ENCODE data around the gene TMEM253. TPM values are rescaled to one million over a fixed set of nuclear protein-coding genes. Genes with fewer than 3 reads are reported as not detected.

TMEM253 gene
- total RNA-seq, 2 donors from 2014 or later: 1.3 TPM; not detected in 1

- WGBS, 2 donors: 70 to 71% methylated on average over 6 of the region's 6 CpGs
- Histone ChIP-seq H3K27me3 (no peaks in the 10 kb centered on the region), H3K4me3 (no peak overlapping the region), H3K36me3 (replicated peaks in 1 of 2; ENCODE audit: insufficient read depth in 1 of 2, low read depth in 2 of 2) (no peaks in the 10 kb centered on the region), H3K9me3 (no peaks in the 10 kb centered on the region), H3K4me1 (peaks cover 37% of the 10 kb centered on the region), H3K27ac (peak overlapping the region in 2 of 4 donors; percentile 9 to 86)
- TF ChIP-seq, protein P1, sequence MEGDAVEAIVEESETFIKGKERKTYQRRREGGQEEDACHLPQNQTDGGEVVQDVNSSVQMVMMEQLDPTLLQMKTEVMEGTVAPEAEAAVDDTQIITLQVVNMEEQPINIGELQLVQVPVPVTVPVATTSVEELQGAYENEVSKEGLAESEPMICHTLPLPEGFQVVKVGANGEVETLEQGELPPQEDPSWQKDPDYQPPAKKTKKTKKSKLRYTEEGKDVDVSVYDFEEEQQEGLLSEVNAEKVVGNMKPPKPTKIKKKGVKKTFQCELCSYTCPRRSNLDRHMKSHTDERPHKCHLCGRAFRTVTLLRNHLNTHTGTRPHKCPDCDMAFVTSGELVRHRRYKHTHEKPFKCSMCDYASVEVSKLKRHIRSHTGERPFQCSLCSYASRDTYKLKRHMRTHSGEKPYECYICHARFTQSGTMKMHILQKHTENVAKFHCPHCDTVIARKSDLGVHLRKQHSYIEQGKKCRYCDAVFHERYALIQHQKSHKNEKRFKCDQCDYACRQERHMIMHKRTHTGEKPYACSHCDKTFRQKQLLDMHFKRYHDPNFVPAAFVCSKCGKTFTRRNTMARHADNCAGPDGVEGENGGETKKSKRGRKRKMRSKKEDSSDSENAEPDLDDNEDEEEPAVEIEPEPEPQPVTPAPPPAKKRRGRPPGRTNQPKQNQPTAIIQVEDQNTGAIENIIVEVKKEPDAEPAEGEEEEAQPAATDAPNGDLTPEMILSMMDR (IDR thresholded peaks at IDR 0.05): no peak
- intact Hi-C loops (cut with DNase I): no loop called here
- DNase-seq (no peak), ATAC-seq (no peak)
These were observed 5.2 kb upstream of the TMEM253 start for GRCh38 chr14:21095430-21096205.

- H3K27ac ChIP-seq: peak overlapping the region in 3 of 4 donors; percentile 72 to 92 (median 86)
- 51 to 69% methylated on average over 3 of the region's 3 CpGs for WGBS, 2 donors
- no peaks in the 10 kb centered on the region for H3K36me3 ChIP-seq (replicated peaks in 1 of 2; ENCODE audit: insufficient read depth in 1 of 2, low read depth in 2 of 2)
- H3K27me3 ChIP-seq: no peaks in the 10 kb centered on the region
- H3K9me3 ChIP-seq: no peaks in the 10 kb centered on the region
- intact Hi-C loops (cut with DNase I): no loop called here
- DNase-seq: no peak
- H3K4me3 ChIP-seq: no peak overlapping the region
- ATAC-seq: no peak
- peaks cover 37% of the 10 kb centered on the region for H3K4me1 ChIP-seq
- no peak for TF ChIP-seq POLR2A (IDR thresholded peaks at IDR 0.05)
- TF ChIP-seq, protein P1 (IDR thresholded peaks at IDR 0.05): no peak
These were observed 4.4 kb upstream of the TMEM253 start for GRCh38 chr14:21096438-21096837.

- peaks cover 34% of the 10 kb centered on the region for H3K4me1 ChIP-seq
These were observed 3.8 kb upstream of the TMEM253 start for GRCh38 chr14:21096978-21097635.

GRCh38 chr14:21097636-21098075 is 3.2 kb upstream of the TMEM253 start:
- intact Hi-C loops (cut with DNase I): no loop called here
- peak; percentile 12 for ATAC-seq
- DNase-seq: peak in 2 of 4 donors; percentile 41 to 56

More at GRCh38 chr14:21096978-21097635, 3.8 kb upstream of the TMEM253 start:
- Histone ChIP-seq H3K9me3 (no peaks in the 10 kb centered on the region), H3K27ac (peak overlapping the region; percentile 72 to 92 (median 86)), H3K36me3 (replicated peaks in 1 of 2; ENCODE audit: insufficient read depth in 1 of 2, low read depth in 2 of 2) (no peaks in the 10 kb centered on the region), H3K27me3 (no peaks in the 10 kb centered on the region), H3K4me3 (no peak overlapping the region)
- 22 to 28% methylated on average over 10 of the region's 10 CpGs for WGBS, 2 donors
- no peak for ATAC-seq
- intact Hi-C loops (cut with DNase I): no loop called here
- no peak for DNase-seq
- TF ChIP-seq, protein P1 (IDR thresholded peaks at IDR 0.05): no peak
- TF ChIP-seq POLR2A (IDR thresholded peaks at IDR 0.05): peak in 2 of 3 donors; percentile 7 to 10

More at GRCh38 chr14:21097636-21098075, 3.2 kb upstream of the TMEM253 start:
- Histone ChIP-seq H3K27me3 (no peaks in the 10 kb centered on the region), H3K36me3 (replicated peaks in 1 of 2; ENCODE audit: insufficient read depth in 1 of 2, low read depth in 2 of 2) (no peaks in the 10 kb centered on the region), H3K27ac (peak overlapping the region; percentile 72 to 92 (median 86)), H3K4me3 (peak overlapping the region; percentile 4 to 40), H3K4me1 (peaks cover 29% of the 10 kb centered on the region), H3K9me3 (no peaks in the 10 kb centered on the region)
- WGBS, 2 donors: 0 to 4% methylated on average over 11 to 18 of the region's 19 CpGs
- peak in 2 of 3 donors; percentile 6 to 16 for TF ChIP-seq POLR2A (IDR thresholded peaks at IDR 0.05)
- TF ChIP-seq, protein P1 (IDR thresholded peaks at IDR 0.05): no peak
